GM23338 (cell line): ENCODE results near the gene SUPT5H.

ENCODE experiments used
- EZH2 ChIP-seq: fragments of 200-600 bp; sonication (generic); IDR thresholded peaks from one replicate; pipeline ENCODE4 v1.8.0; 2017; ENCODE audit warnings: antibody characterized with exemption, mild to moderate bottlenecking, low read depth; ENCODE audit not compliant: unreplicated experiment
- EZH2phosphoT487 ChIP-seq: fragments of 200-600 bp; sonication (generic); IDR thresholded peaks from one replicate; pipeline ENCODE4 v1.8.1; 2018; ENCODE audit warnings: antibody characterized with exemption; ENCODE audit not compliant: unreplicated experiment
- NANOG ChIP-seq: IDR thresholded peaks from 2 replicates; pipeline ENCODE4 v1.6.1; 2016; ENCODE audit warnings: antibody characterized with exemption, borderline replicate concordance
- POLR2AphosphoS5 ChIP-seq: IDR thresholded peaks from 2 replicates; pipeline ENCODE4 v1.6.1; 2016; ENCODE audit warnings: antibody characterized with exemption, low read depth
- REST ChIP-seq: IDR thresholded peaks from one replicate; pipeline ENCODE4 v1.6.1; 2018; ENCODE audit warnings: antibody characterized with exemption; ENCODE audit not compliant: unreplicated experiment
- STAT1 ChIP-seq: IDR thresholded peaks from one replicate; pipeline ENCODE4 v1.6.1; 2016; ENCODE audit warnings: antibody characterized with exemption; ENCODE audit not compliant: unreplicated experiment
- ZNF114 ChIP-seq: fragments of 250-450 bp; sonication (Bioruptor Pico); IDR thresholded peaks from 2 replicates; pipeline ENCODE4 v1.5.0; 2020; ENCODE audit warnings: mild to moderate bottlenecking, moderate library complexity
- TF ChIP-seq, protein P1 (sequence below), 2 experiments: fragments of 200-600 bp in 1 of 2; sonication (generic) in 1 of 2; conservative IDR thresholded peaks; 2 replicates each; pipeline versions ENCODE4 v1.5.1 to v1.6.1; 2016 to 2017; ENCODE audit warnings: antibody characterized with exemption in 2 of 2, low read depth in 2 of 2, mild to moderate bottlenecking in 2 of 2, moderate library complexity in 1 of 2

DNA sequence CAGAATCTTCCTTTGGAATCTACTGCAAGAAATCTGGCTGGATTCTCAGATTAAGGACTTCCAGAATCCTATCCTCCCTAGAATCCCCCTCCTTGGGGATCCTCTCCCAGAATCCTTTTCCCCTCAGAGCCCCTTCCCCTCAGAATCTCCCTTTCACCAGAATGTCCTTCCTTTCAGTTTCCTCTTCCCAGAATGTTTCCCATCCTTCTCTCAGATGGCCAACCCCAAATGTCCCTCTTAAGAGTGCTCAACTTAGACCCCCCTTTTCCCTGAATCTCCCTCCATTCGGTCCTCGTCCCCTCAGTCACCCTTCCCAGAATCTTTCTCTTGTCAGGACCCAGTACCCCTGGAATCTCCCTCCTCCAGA is 9.0 kb upstream of the SUPT5H start:
- TF ChIP-seq, protein P1, sequence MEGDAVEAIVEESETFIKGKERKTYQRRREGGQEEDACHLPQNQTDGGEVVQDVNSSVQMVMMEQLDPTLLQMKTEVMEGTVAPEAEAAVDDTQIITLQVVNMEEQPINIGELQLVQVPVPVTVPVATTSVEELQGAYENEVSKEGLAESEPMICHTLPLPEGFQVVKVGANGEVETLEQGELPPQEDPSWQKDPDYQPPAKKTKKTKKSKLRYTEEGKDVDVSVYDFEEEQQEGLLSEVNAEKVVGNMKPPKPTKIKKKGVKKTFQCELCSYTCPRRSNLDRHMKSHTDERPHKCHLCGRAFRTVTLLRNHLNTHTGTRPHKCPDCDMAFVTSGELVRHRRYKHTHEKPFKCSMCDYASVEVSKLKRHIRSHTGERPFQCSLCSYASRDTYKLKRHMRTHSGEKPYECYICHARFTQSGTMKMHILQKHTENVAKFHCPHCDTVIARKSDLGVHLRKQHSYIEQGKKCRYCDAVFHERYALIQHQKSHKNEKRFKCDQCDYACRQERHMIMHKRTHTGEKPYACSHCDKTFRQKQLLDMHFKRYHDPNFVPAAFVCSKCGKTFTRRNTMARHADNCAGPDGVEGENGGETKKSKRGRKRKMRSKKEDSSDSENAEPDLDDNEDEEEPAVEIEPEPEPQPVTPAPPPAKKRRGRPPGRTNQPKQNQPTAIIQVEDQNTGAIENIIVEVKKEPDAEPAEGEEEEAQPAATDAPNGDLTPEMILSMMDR (conservative IDR thresholded peaks at IDR 0.05; ENCODE audit: low read depth in 2 of 2) = no peak
- TF ChIP-seq POLR2AphosphoS5 (no peak), REST (no peak), NANOG (no peak), ZNF114 (CRISPR knock-in tag) (no peak), EZH2phosphoT487 (no peak), EZH2 (no peak), STAT1 (no peak)
